BLaER1 treated with 17β-estradiol and CSF1 and Interleukin-3, amounts not matched to agents 10 nM and 100 nM (cell line): Measurements from ENCODE around the gene IFI30.

Experiments
- H3K27ac ChIP-seq, 11 experiments: shearing (Covaris generic); formaldehyde crosslinking; 2 replicates each; pipeline ENCODE4 v1.8.1; 2022
- H3K27me3 ChIP-seq, 11 experiments: shearing (Covaris generic); formaldehyde crosslinking; 2 replicates each; pipeline ENCODE4 v1.8.1; 2022
- H3K36me3 ChIP-seq, 11 experiments: shearing (Covaris generic); formaldehyde crosslinking; 2 replicates each; pipeline ENCODE4 v1.8.1; 2022
- H3K4me1 ChIP-seq, 10 experiments: shearing (Covaris generic); formaldehyde crosslinking; 2 replicates each; pipeline ENCODE4 v1.8.1; 2022
- H3K4me2 ChIP-seq, 11 experiments: shearing (Covaris generic); formaldehyde crosslinking; 2 replicates each; pipeline ENCODE4 v1.8.1; 2022
- H3K4me3 ChIP-seq, 10 experiments: shearing (Covaris generic); formaldehyde crosslinking; 2 replicates each; pipeline ENCODE4 v1.8.1; 2022
- H3K9ac ChIP-seq, 11 experiments: shearing (Covaris generic); formaldehyde crosslinking; 2 replicates each; pipeline ENCODE4 v1.8.1; 2022
- H3K9me3 ChIP-seq, 11 experiments: shearing (Covaris generic); formaldehyde crosslinking; replicated peaks in 1 of 11; 2 replicates each; pipeline ENCODE4 v1.8.1; 2022
- H4K20me1 ChIP-seq, 11 experiments: shearing (Covaris generic); formaldehyde crosslinking; 2 replicates each; pipeline ENCODE4 v1.8.1; 2022
- Cebpa-rat ChIP-seq, 11 experiments: shearing (Covaris generic); IDR thresholded peaks; 2 replicates each; pipeline ENCODE4 v1.8.1; 2022

IFI30 gene

GRCh38 chr19:18218159-18218558 lies 44.5 kb downstream of the IFI30 start:
- Histone ChIP-seq H3K27me3 (peaks cover 0 to 4% (median 0%) of the 10 kb centered on the region in 11 experiments; a peak in 6 of 22 replicates), H3K36me3 (no peaks in the 10 kb centered on the region; a peak in 2 of 22 replicates), H3K9me3 (no peaks in the 10 kb centered on the region), H4K20me1 (no peaks in the 10 kb centered on the region; a peak in 2 of 22 replicates), H3K4me3 (no peak overlapping the region), H3K9ac (no peak overlapping the region), H3K27ac (no peak overlapping the region), H3K4me1 (peaks cover 0 to 12% (median 10%) of the 10 kb centered on the region in 10 experiments; a peak in 10 of 20 replicates), H3K4me2 (no peak overlapping the region)
- TF ChIP-seq Cebpa-rat (IDR thresholded peaks at IDR 0.05), result no peak

- no peak for TF ChIP-seq Cebpa-rat (IDR thresholded peaks at IDR 0.05)
- Histone ChIP-seq H4K20me1 (no peaks in the 10 kb centered on the region; a peak in 2 of 22 replicates), H3K4me2 (no peak overlapping the region), H3K9me3 (peaks cover 0 to under 1% (median 0%) of the 10 kb centered on the region in 11 experiments; a peak in 2 of 22 replicates), H3K9ac (no peak overlapping the region), H3K27me3 (peaks cover 0 to 5% (median 3%) of the 10 kb centered on the region in 11 experiments; a peak in 16 of 22 replicates), H3K27ac (no peak overlapping the region), H3K36me3 (no peaks in the 10 kb centered on the region; a peak in 2 of 22 replicates), H3K4me1 (peaks cover 0 to 12% (median 10%) of the 10 kb centered on the region in 10 experiments; a peak in 10 of 20 replicates), H3K4me3 (no peak overlapping the region)
These were observed 45.0 kb downstream of the IFI30 start for GRCh38 chr19:18218600-18218999.

DNA sequence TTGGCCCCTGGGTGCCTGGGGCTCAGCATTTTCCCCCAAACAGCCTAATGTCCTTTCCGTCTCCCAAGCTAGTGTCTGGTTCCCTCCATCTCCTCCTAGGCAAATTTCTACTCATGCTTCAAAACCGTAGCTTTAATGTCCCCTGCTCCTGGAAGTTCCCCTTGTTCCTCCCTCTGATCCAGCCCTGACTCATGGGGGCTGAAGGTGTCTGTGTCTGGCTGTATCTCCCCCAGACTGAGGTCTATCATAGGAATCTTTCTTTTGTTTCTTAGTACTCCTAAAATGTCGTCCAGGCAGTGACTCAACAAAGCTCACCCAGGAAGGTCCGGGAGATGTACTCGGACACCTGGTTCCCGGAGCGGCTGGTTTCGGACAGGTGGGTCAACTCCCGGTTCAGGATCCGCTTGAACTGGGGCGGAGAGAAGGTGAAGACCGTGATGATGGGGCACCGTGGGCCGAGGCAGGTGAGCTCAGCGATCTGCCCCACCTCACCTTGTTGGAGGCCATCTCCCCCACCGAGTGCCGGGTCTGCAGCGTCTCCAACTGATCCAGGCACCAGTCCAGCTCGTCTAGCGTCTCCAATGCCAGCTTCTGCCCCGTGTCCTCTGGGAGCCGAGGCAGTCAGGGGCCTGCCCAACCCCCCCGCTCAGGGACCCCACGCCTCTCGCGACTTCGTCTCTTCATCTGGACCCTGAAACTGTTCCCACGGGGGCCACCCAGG lies 46.5 kb downstream of the IFI30 start:
- Histone ChIP-seq H3K9ac (no peak overlapping the region), H3K4me1 (peaks cover 2 to 13% (median 10%) of the 10 kb centered on the region in 10 experiments; a peak in 18 of 20 replicates), H3K4me3 (no peak overlapping the region), H4K20me1 (peaks cover 0 to 6% (median 0%) of the 10 kb centered on the region in 11 experiments; a peak in 2 of 22 replicates), H3K9me3 (peaks cover 0 to 12% (median 0%) of the 10 kb centered on the region in 11 experiments; a peak in 3 of 22 replicates), H3K27me3 (peaks cover 13 to 20% (median 17%) of the 10 kb centered on the region in 11 experiments), H3K4me2 (no peak overlapping the region), H3K36me3 (no peaks in the 10 kb centered on the region; a peak in 2 of 22 replicates), H3K27ac (no peak overlapping the region)
- no peak for TF ChIP-seq Cebpa-rat (IDR thresholded peaks at IDR 0.05)

GRCh38 chr19:18220632-18221275 lies 47.1 kb downstream of the IFI30 start:
- Histone ChIP-seq H3K4me2 (no peak overlapping the region), H3K4me3 (no peak overlapping the region), H3K36me3 (no peaks in the 10 kb centered on the region; a peak in 2 of 22 replicates), H3K27ac (no peak overlapping the region), H3K4me1 (peaks cover 8 to 19% (median 16%) of the 10 kb centered on the region in 10 experiments), H4K20me1 (peaks cover 0 to 12% (median 0%) of the 10 kb centered on the region in 11 experiments; a peak in 4 of 22 replicates), H3K9ac (no peak overlapping the region), H3K9me3 (peaks cover 0 to 12% (median 0%) of the 10 kb centered on the region in 11 experiments; a peak in 3 of 22 replicates), H3K27me3 (peaks cover 20 to 27% (median 24%) of the 10 kb centered on the region in 11 experiments)
- no peak for TF ChIP-seq Cebpa-rat (IDR thresholded peaks at IDR 0.05)

GRCh38 chr19:18221815-18222725 lies 48.5 kb downstream of the IFI30 start:
- Histone ChIP-seq H3K9me3 (peaks cover 0 to 12% (median 0%) of the 10 kb centered on the region in 11 experiments; a peak in 3 of 22 replicates), H3K27ac (no peak overlapping the region), H4K20me1 (peaks cover 0 to 17% (median 0%) of the 10 kb centered on the region in 11 experiments; a peak in 4 of 22 replicates), H3K4me2 (no peak overlapping the region), H3K4me3 (no peak overlapping the region), H3K4me1 (peaks cover 18 to 33% (median 29%) of the 10 kb centered on the region in 10 experiments), H3K36me3 (no peaks in the 10 kb centered on the region; a peak in 2 of 22 replicates), H3K9ac (no peak overlapping the region), H3K27me3 (peaks cover 26 to 38% (median 36%) of the 10 kb centered on the region in 11 experiments)
- TF ChIP-seq Cebpa-rat (IDR thresholded peaks at IDR 0.05), result no peak

- Histone ChIP-seq H3K4me2 (peak overlapping the region in 7 of 11 experiments; percentile 64 to 89 (median 86); a peak in 10 of 22 replicates), H3K9me3 (peaks cover 0 to 12% (median 0%) of the 10 kb centered on the region in 11 experiments; a peak in 3 of 22 replicates), H3K27ac (no peak overlapping the region), H4K20me1 (peaks cover 0 to 17% (median 0%) of the 10 kb centered on the region in 11 experiments; a peak in 4 of 22 replicates), H3K36me3 (no peaks in the 10 kb centered on the region; a peak in 1 of 22 replicates), H3K27me3 (peaks cover 26 to 38% (median 36%) of the 10 kb centered on the region in 11 experiments), H3K4me1 (peaks cover 26 to 50% (median 45%) of the 10 kb centered on the region in 10 experiments), H3K9ac (no peak overlapping the region), H3K4me3 (no peak overlapping the region)
- no peak for TF ChIP-seq Cebpa-rat (IDR thresholded peaks at IDR 0.05)
These were observed 50.4 kb downstream of the IFI30 start for GRCh38 chr19:18223860-18224524.

- peaks cover 26 to 38% (median 36%) of the 10 kb centered on the region in 11 experiments for H3K27me3 ChIP-seq
- H3K4me3 ChIP-seq, result peak overlapping the region in 2 of 10 experiments; percentile 2 to 42; a peak in 4 of 20 replicates
- H3K9ac ChIP-seq, result no peak overlapping the region; a peak in 4 of 22 replicates
- no peak for TF ChIP-seq Cebpa-rat (IDR thresholded peaks at IDR 0.05)
- peaks cover 0 to 17% (median 0%) of the 10 kb centered on the region in 11 experiments; a peak in 4 of 22 replicates for H4K20me1 ChIP-seq
- no peak overlapping the region; a peak in 1 of 22 replicates for H3K27ac ChIP-seq
- peaks cover 0 to 12% (median 0%) of the 10 kb centered on the region in 11 experiments; a peak in 3 of 22 replicates for H3K9me3 ChIP-seq
- H3K4me1 ChIP-seq, result peaks cover 26 to 53% (median 46%) of the 10 kb centered on the region in 10 experiments
- no peaks in the 10 kb centered on the region for H3K36me3 ChIP-seq
- H3K4me2 ChIP-seq, result peak overlapping the region in 9 of 11 experiments; percentile 64 to 89 (median 85); a peak in 16 of 22 replicates
These were observed 51.1 kb downstream of the IFI30 start for GRCh38 chr19:18224525-18225354.
